HepG2 (cell line): ENCODE data around the gene RAB17. TPM values are rescaled to one million over a fixed set of nuclear protein-coding genes. Genes with fewer than 3 reads are reported as not detected.

ENCODE experiments used
- ARID4A ChIP-seq: sonication (generic); formaldehyde crosslinking; IDR thresholded peaks from 2 replicates; pipeline ENCODE4 v1.5.0; 2020; ENCODE audit warnings: mild to moderate bottlenecking, missing genetic modification reagents, borderline replicate concordance
- DMTF1 ChIP-seq: sonication (generic); formaldehyde crosslinking; IDR thresholded peaks from 2 replicates; pipeline ENCODE4 v1.4.0; 2020; ENCODE audit warnings: mild to moderate bottlenecking, missing genetic modification reagents
- ERF ChIP-seq: IDR thresholded peaks from 2 replicates; pipeline ENCODE4 v1.6.1; 2018; ENCODE audit warnings: missing biosample characterization, missing genetic modification reagents
- ETV5 ChIP-seq: IDR thresholded peaks from 2 replicates; pipeline ENCODE4 v1.6.1; 2018; ENCODE audit warnings: missing biosample characterization, missing genetic modification reagents, inconsistent platforms, borderline replicate concordance
- NFE2 ChIP-seq: sonication (generic); formaldehyde crosslinking; IDR thresholded peaks from 2 replicates; pipeline ENCODE4 v1.4.0; 2020; ENCODE audit warnings: missing genetic modification reagents
- RXRB ChIP-seq: IDR thresholded peaks from 2 replicates; pipeline ENCODE4 v1.6.1; 2016; ENCODE audit warnings: borderline replicate concordance, missing genetic modification reagents, missing compliant biosample characterization
- SALL1 ChIP-seq: sonication (generic); formaldehyde crosslinking; IDR thresholded peaks from 2 replicates; pipeline ENCODE4 v1.8.0; 2022; ENCODE audit warnings: mild to moderate bottlenecking, missing genetic modification reagents
- SIX4 ChIP-seq: sonication (generic); formaldehyde crosslinking; IDR thresholded peaks from 2 replicates; pipeline ENCODE4 v1.4.0; 2020; ENCODE audit warnings: missing genetic modification reagents
- ZBTB21 ChIP-seq: sonication (generic); formaldehyde crosslinking; IDR thresholded peaks from 2 replicates; pipeline ENCODE4 v1.4.0; 2020; ENCODE audit warnings: missing genetic modification reagents
- ZBTB7B ChIP-seq: sonication (generic); formaldehyde crosslinking; IDR thresholded peaks from 2 replicates; pipeline ENCODE4 v1.4.0; 2020; ENCODE audit warnings: missing genetic modification reagents
- ZNF232 ChIP-seq: sonication (generic); formaldehyde crosslinking; IDR thresholded peaks from 2 replicates; pipeline ENCODE4 v1.4.0; 2020; ENCODE audit warnings: missing genetic modification reagents, borderline replicate concordance
- ZNF350 ChIP-seq: sonication (generic); formaldehyde crosslinking; IDR thresholded peaks from 2 replicates; pipeline ENCODE4 v1.4.0; 2020; ENCODE audit warnings: mild to moderate bottlenecking, low read depth, missing genetic modification reagents, borderline replicate concordance
- ZNF451 ChIP-seq: sonication (generic); formaldehyde crosslinking; IDR thresholded peaks from 2 replicates; pipeline ENCODE4 v1.5.0; 2020; ENCODE audit warnings: mild to moderate bottlenecking, missing genetic modification reagents
- ZNF562 ChIP-seq: sonication (generic); formaldehyde crosslinking; IDR thresholded peaks from 2 replicates; pipeline ENCODE4 v1.8.0; 2022; ENCODE audit warnings: missing genetic modification reagents, borderline replicate concordance
- ZNF619 ChIP-seq: sonication (generic); formaldehyde crosslinking; IDR thresholded peaks from 2 replicates; pipeline ENCODE4 v1.4.0; 2020; ENCODE audit warnings: mild to moderate bottlenecking, missing genetic modification reagents
- ZNF749 ChIP-seq: sonication (generic); formaldehyde crosslinking; IDR thresholded peaks from 2 replicates; pipeline ENCODE4 v1.8.0; 2022; ENCODE audit warnings: mild to moderate bottlenecking, missing genetic modification reagents, moderate library complexity, borderline replicate concordance
- polyA plus RNA-seq, 8 experiments: library from polyadenylated mRNA; depleted of rRNA in 3 of 8; stranded (reverse) in 7 of 8; unstranded in 1 of 8; fragments of >200 nt; fragmentation: Illumina TruSeq in 4 of 8; extraction: Trizol in 4 of 8; gene quantifications; 2 replicates each; pipeline versions ENCODE4 v1.2.1 to v1.2.3, GENCODE V29; 2011 to 2016; ENCODE audit warnings: low read depth in 4 of 8, missing spikeins in 1 of 8, mixed read lengths in 1 of 8; ENCODE audit not compliant: insufficient read depth in 1 of 8
- total RNA-seq, 5 experiments: library from RNA; depleted of rRNA; stranded (reverse); fragments of >200 nt; fragmentation: Illumina TruSeq; extraction: Trizol; gene quantifications; 2 replicates each; pipeline ENCODE4 v1.2.3, GENCODE V29; 2016; ENCODE audit warnings: low read depth in 1 of 5
- TF ChIP-seq, protein P1 (sequence below): sonication (generic); formaldehyde crosslinking; IDR thresholded peaks from 2 replicates; pipeline ENCODE4 v1.8.1; 2023; ENCODE audit warnings: mild to moderate bottlenecking, inconsistent platforms, moderate library complexity, missing genetic modification reagents, borderline replicate concordance
- TF ChIP-seq, protein P2 (sequence below): IDR thresholded peaks from 2 replicates; pipeline ENCODE4 v1.6.1; 2016; ENCODE audit warnings: missing genetic modification reagents, missing compliant biosample characterization

RAB17 gene
- total and polyA plus RNA-seq, 2 of the 13 experiments (the other 11 are each of a cell fraction or from before 2014, with no cell fraction given) = 68.0 to 124 TPM

DNA sequence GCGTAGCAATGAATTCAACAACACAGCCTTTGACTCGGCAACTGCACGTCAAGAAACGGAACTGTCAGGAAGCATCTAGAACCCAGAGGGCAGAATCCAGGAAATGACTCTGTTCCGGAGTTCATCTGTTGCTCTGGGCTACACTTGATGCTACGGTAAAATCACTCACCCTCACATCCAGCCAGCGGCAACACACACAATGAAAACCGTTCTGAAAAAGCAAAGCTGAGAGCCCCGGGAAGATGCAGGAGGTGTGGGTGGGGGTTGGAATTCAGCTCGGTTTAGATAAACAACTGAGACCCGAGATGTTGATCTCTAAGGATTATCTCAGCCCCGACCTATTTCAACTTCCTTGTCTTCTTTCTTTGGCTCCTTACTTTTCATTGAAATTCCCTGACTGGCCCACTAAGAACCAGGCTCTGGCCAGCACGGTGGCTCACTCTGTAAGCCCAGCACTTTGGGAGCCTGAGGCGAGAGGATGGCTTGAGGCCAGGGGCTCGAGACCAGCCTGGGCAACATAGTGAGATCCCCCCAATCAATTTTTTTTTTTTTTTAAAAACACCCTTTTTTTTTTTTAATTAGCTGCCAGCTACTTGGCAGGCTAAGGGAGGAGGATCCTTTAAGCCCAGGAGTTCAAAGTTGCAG, 13.3 kb upstream of the RAB17 start (continued):
- TF ChIP-seq, protein P1, sequence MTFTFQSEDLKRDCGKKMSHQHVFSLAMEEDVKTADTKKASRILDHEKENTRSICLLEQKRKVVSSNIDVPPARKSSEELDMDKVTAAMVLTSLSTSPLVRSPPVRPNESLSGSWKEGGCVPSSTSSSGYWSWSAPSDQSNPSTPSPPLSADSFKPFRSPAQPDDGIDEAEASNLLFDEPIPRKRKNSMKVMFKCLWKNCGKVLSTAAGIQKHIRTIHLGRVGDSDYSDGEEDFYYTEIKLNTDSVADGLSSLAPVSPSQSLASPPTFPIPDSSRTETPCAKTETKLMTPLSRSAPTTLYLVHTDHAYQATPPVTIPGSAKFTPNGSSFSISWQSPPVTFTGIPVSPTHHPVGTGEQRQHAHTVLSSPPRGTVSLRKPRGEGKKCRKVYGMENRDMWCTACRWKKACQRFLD = no peak
- TF ChIP-seq SALL1 (CRISPR knock-in tag) = peak; percentile 52
- TF ChIP-seq ZNF562 (CRISPR knock-in tag) = no peak
- TF ChIP-seq ZNF232 (CRISPR knock-in tag) = 0 out of 2 replicates have a peak, but pooled peaks have one; percentile 11
- no peak for TF ChIP-seq NFE2 (CRISPR knock-in tag)
- TF ChIP-seq ERF (CRISPR knock-in tag) = peak; percentile 71
- TF ChIP-seq ZBTB7B (CRISPR knock-in tag) = 0 out of 2 replicates have a peak, but pooled peaks have one; percentile 23
- TF ChIP-seq, protein P2, sequence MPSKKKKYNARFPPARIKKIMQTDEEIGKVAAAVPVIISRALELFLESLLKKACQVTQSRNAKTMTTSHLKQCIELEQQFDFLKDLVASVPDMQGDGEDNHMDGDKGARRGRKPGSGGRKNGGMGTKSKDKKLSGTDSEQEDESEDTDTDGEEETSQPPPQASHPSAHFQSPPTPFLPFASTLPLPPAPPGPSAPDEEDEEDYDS = 0 out of 2 replicates have a peak, but pooled peaks have one; percentile 28
- 0 out of 2 replicates have a peak, but pooled peaks have one; percentile 23 for TF ChIP-seq SIX4 (CRISPR knock-in tag)
- peak; percentile 55; the same call in 1 of the 2 replicates for TF ChIP-seq RXRB (CRISPR knock-in tag)
- TF ChIP-seq ARID4A = peak; percentile 35; the same call in 1 of the 2 replicates
- no peak for TF ChIP-seq DMTF1 (CRISPR knock-in tag)
- 0 out of 2 replicates have a peak, but pooled peaks have one; percentile 67 for TF ChIP-seq ZNF619 (CRISPR knock-in tag)
- 0 out of 2 replicates have a peak, but pooled peaks have one; percentile 73 for TF ChIP-seq ZNF451 (CRISPR knock-in tag)
- TF ChIP-seq ETV5 (CRISPR knock-in tag) = peak; percentile 92; the same call in 1 of the 2 replicates
- TF ChIP-seq ZNF350 (CRISPR knock-in tag) = 0 out of 2 replicates have a peak, but pooled peaks have one; percentile 17
- no peak for TF ChIP-seq ZNF749 (CRISPR knock-in tag)
- TF ChIP-seq ZBTB21 = no peak
